ENCODE data around the gene ZNF689.

- TF ChIP-seq CEBPB (IDR thresholded peaks at IDR 0.05) = no peak
- TF ChIP-seq CTCF (IDR thresholded peaks at IDR 0.05) = no peak
- no peak for TF ChIP-seq RFX5 (IDR thresholded peaks at IDR 0.05)
- TF ChIP-seq EP300 (IDR thresholded peaks at IDR 0.05) = no peak
- TF ChIP-seq POLR2A (IDR thresholded peaks at IDR 0.05; ENCODE audit: low read length) = no peak
- TF ChIP-seq SMC3 (IDR thresholded peaks at IDR 0.05) = no peak
- TF ChIP-seq JUNB (IDR thresholded peaks at IDR 0.05) = no peak
Measured at GRCh38 chr16:30552956-30553355, 57.2 kb downstream of the ZNF689 start.

All from A549 (cell line).